GF-D8 (cell line): ENCODE results near the gene POLR2E.

Source experiments
- DNase-seq: peaks from one replicate; lab custom pipeline; 2025; lab: John Stamatoyannopoulos, UW

POLR2E gene

GRCh38 chr19:1079566-1080111, 15.5 kb downstream of the POLR2E start:
- DNase-seq = no peak

DNA sequence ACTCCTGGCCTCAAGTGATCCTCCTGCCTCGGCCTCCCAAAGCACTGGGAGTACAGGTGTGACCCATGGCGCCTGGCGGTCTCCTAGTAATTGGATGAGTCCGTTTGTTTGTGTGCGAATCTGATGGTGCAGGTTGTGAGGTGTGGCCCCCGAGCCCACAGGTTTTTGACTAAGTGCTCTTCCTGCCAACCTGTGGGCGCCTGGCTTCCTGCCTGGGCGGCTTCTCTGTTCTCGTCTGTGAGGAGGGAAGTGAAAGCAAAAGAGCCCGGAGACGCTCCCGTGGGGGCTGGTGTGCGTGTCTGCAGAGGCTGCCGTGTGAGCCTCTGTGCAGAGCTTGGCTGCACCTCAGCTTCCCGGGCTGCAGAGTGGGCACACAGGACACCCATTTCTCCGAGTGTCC, 18.2 kb downstream of the POLR2E start:
- DNase-seq = peak; percentile 41

- no peak for DNase-seq
Observed at GRCh38 chr19:1076046-1076386, 19.2 kb downstream of the POLR2E start.

DNA sequence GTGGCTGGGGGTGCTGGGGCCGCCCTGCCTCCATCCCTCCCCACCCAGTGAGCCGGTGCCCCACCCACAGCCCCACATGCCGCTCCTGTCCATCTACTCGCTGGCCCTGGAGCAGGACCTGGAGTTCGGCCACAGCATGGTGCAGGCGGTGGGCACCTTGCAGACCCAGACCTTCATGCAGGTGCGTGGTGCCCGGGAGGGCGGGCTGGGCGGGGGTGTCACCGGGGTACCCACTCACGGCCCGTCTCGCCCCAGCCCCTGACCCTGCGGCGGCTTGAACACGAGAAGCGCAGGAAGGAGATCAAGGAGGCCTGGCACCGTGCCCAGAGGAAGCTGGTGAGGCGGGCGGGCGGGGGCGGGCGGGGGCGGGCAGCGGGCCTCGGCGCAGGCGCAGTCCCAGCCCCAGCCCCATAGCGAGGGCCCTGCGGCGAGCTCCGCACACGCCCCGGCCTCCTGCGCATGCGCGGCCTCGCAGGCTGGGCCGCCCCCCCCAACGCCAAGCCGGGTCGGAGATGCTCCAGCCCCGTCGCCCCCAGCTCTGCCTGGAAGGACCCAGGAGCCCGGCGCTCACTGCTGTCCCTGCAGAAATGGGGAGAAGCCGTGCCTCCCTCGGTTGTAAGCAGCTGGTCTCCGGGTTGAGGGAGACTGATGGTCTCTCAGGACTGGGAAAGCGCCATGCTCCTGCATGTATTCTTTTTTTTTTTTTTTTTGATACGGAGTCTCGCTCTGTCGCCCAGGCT, 20.5 kb downstream of the POLR2E start:
- DNase-seq = peak; percentile 55

DNA sequence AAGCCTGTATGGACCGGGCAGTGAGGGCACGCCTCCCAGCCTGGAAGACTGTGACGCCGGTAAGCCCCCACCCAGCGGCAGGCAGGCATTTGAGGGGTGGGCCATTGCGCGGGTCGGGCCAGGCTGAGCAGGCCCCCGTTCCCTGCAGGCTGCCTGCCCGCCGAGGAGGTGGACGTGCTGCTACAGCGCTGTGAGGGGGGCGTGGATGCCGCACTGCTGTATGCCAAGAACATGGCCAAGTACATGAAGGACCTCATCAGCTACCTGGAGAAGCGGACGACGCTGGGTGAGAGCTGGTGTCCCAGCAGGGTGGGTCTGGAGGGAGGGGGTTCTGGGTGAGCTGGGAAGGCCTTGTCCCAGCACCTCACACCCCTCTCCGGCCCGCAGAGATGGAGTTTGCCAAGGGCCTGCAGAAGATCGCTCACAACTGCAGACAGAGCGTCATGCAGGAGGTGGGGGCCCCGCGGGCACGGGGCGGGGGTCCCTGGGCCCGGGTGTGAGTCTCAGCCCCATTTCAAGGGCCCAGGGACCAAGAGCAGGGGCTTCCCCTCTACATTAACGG, 21.1 kb downstream of the POLR2E start:
- DNase-seq = no peak

DNA sequence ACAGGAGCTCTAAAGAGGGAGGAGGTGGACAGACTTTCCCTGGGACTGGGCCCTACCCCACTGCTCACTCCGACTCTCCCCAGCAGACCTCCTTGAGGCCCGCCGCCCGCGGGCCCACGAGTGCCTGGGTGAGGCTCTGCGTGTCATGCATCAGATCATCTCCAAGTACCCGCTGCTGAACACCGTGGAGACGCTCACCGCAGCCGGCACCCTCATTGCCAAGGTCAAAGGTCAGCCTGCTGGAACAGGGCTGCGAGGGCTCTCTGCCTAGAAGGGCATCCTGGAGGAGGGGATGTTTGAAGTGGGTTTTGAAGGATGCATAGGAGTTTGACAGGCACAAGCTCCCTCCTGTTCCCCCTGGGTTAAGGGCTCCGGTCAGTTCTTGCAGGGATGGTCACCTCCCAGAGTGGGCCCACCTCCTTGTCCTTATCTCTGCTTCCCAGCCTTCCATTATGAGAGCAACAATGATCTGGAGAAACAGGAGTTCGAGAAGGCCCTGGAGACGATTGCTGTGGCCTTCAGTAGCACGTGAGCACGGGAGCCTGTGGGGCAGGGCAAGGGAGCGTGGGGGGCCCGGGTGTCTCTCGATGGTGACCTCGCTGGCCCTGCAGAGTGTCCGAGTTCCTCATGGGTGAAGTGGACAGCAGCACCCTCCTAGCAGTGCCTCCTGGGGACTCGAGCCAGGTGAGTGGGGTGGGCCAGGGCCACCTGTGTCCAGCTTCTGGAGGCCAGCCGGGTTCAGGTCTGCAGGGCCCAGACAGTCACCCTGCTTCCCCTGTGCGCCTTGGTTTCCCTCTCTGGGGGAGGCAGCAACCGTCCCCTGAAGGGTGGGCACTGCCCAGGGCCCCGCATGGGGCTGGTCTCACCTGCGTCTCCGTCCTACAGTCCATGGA, 21.9 kb downstream of the POLR2E start:
- no peak for DNase-seq

- DNase-seq = no peak
Observed at GRCh38 chr19:1072371-1073015, 22.7 kb downstream of the POLR2E start.

- no peak for DNase-seq
Observed at GRCh38 chr19:1070931-1071791, 24.0 kb downstream of the POLR2E start.

DNA sequence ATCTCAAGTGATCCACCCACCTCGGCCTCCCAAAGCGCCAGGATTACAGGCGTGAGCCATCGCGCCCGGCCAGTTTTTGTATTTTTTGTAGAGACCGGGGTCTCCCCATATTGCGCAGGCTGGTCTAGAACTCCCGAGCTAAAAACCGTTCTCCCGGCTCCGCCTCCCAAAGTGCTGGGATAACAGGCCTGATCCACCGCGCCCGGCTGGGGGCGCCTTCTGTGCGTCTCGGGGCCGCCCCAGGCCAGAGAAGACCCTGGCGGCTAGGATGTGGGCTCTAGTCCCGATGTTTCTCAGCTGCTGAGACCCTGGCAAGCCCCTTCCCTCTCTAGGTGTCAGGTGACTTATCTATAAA, 24.6 kb downstream of the POLR2E start:
- no peak for DNase-seq

DNA sequence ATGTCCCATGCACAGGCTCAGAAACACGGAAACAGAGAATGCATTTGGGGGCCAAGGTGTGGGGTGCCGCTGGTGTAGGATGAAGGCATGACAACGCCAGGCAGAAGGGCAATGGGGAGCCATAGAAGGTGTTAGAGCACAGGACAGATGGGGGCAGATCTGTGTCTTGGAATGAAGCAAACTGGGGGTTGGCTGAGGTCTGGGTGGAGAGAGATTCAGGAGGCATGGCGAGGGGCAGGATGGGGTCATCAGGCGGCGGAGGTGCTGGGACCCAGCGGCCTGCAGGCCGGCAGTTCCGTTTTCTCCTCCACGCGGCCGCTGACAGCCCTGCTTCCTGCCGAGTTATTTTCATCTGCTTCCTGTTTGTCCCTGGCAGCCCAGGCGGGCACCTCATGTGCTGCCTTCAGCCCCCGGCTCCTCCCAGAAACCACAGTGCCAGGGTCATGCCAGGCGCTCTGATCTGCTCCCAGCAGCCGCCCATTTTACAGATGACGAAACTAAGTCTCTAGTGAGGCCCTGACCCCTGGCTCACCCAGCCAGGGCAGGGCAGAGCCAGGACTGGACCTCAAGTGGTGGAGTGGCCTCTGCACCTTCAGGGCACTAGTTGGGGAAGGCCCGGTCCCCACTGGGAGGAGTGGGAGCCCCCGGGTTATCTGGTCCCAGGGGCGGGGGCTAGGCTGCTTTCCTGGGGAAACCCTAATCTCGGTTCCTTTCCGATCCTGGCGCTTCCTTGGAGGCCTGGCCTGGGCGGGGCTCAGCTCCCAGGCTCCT, 26.0 kb downstream of the POLR2E start:
- DNase-seq = peak; percentile 91

- DNase-seq = peak; percentile 36
Observed at GRCh38 chr19:1068009-1069001, 26.9 kb downstream of the POLR2E start.

- no peak for DNase-seq
Observed at GRCh38 chr19:1067341-1067957, 27.7 kb downstream of the POLR2E start.

DNA sequence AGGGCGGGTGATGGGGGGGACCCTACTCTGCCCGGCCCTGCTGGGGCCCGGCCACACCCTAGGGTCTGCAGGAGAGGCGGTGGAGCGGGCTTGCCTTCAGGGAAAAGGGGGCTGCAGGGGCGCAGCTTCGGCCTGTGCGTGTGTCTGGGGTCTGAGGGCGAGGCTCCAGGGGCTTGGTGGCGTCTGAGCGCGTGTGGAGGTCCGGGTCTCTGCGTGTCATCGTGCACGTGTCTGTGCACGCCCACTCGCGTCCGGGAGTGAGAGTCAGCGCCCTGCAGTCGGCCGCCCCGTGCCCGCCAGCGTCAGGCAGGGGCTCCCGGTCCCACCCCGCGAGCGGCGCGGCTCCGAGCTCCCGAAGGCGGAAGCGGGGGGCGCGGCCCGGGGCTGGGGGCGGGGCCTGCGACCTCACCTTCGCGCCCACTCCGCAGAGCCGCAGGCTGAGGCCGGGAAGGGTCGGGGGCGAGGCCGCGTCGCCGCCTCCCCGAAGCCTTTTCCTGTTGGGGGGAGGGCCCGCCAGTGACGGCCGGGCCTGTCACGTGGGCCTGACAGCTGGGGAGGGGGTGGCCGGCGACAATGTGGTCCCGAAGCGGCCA, 28.3 kb downstream of the POLR2E start, which contains the start of gene ARHGAP45:
Gene ARHGAP45 (plus strand): TSS at position 420 of the 593 bp plus-strand sequence. CDS start 239 bp downstream, outside the sequence.
- peak; percentile 45 for DNase-seq

DNA sequence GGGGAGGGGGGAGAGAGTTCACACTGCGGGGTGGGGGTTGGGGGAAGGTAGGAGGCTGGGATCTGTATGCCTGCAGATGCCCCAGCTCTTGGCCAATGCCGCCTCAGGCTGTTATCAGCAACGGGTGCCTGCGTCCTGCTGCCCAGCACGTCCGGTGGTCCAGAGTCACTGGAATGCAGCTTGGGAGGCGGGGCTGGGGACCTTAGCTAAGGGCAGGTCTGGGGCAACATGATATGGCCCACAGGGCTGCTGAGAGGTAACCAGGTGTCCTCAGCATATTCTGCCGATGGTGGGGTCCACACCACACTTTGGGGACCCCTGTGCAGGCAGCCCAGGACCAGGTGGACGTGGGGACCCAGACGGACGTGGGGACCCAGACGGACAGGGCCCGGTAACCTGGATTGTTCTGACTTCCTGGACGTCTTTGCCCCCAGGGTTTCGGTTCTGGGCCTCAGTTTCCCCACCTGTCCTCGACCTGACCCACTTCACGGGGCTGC, 28.9 kb downstream of the POLR2E start:
- DNase-seq = peak; percentile 28

- DNase-seq = no peak
Observed at GRCh38 chr19:1065606-1066109, 29.5 kb downstream of the POLR2E start.

DNA sequence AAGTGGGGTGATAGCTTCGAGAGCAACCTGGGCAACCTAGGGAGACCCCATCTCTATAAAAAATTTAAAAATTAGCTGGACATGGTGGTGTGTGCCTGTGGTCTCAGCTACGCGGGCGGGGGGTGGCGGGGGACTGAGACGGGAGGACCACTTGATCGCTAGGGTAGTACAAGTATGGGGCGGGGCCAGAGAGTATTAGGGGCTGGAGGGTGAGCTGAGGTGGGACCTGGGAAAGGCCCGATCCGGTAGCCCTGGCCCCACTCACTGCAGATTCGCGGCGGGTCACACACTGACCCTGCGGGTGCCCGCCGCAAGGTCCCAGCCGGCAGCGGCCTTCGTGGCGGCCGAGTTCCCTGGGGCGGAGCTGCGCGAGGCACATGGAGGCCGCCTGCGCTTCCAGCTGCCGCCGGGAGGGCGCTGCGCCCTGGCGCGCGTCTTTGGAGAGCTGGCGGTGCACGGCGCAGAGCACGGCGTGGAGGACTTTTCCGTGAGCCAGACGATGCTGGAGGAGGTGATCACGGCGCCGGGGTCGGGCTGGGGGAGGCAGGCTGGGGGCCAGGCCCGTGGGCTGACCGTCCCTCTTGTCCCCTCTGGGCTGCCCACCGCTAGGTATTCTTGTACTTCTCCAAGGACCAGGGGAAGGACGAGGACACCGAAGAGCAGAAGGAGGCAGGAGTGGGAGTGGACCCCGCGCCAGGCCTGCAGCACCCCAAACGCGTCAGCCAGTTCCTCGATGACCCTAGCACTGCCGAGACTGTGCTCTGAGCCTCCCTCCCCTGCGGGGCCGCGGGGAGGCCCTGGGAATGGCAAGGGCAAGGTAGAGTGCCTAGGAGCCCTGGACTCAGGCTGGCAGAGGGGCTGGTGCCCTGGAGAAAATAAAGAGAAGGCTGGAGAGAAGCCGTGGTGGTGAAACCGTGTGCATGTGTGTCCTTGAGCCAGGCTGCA, 30.2 kb downstream of the POLR2E start:
- peak; percentile 34 for DNase-seq
